MCF 10A (cell line): ENCODE measurements around the gene OSM. TPM values are rescaled to one million over a fixed set of nuclear protein-coding genes. Genes with fewer than 3 reads are reported as not detected.

ENCODE experiments used
- BruUV-seq: library from RNA; stranded (reverse); fragments of 400-500 nt; replicated peaks from 2 replicates; lab custom pipeline; 2021; lab: Mats Ljungman, UMichigan
- CTCF ChIA-PET: fragments of 300-600 bp; sonication (Branson Sonifier 250); formaldehyde crosslinking; extraction: SDS; loops from one replicate; lab custom pipeline; 2021; ENCODE audit warnings: antibody characterized with exemption, inconsistent platforms; lab: Yijun Ruan, JAX
- POLR2A ChIA-PET: fragments of 300-600, 350-650 bp; sonication (Branson Sonifier 250); formaldehyde crosslinking; extraction: SDS; loops from one replicate; lab custom pipeline; 2020; ENCODE audit warnings: antibody characterized with exemption, inconsistent platforms; lab: Yijun Ruan, JAX
- DNase-seq: peaks from one replicate; pipeline ENCODE4 v3.0.0-alpha.2; 2018; ENCODE audit not compliant: unreplicated experiment
- H3K27ac Mint-ChIP-seq: one replicate; pipeline ENCODE4 v1.8.0; 2022; ENCODE audit warnings: mild to moderate bottlenecking, low read depth, mixed read lengths; ENCODE audit not compliant: unreplicated experiment
- H3K27me3 Mint-ChIP-seq: one replicate; pipeline ENCODE4 v1.8.0; 2022; ENCODE audit warnings: mixed read lengths; ENCODE audit not compliant: insufficient read depth, unreplicated experiment
- H3K36me3 Mint-ChIP-seq: one replicate; pipeline ENCODE4 v1.8.0; 2022; ENCODE audit warnings: mild to moderate bottlenecking, moderate library complexity, mixed read lengths; ENCODE audit not compliant: insufficient read depth, unreplicated experiment
- H3K4me1 Mint-ChIP-seq: one replicate; pipeline ENCODE4 v1.8.0; 2022; ENCODE audit warnings: mixed read lengths; ENCODE audit not compliant: insufficient read depth, unreplicated experiment
- H3K4me3 Mint-ChIP-seq: one replicate; pipeline ENCODE4 v1.8.0; 2022; ENCODE audit warnings: mild to moderate bottlenecking, moderate library complexity, mixed read lengths; ENCODE audit not compliant: unreplicated experiment
- H3K9me3 Mint-ChIP-seq: one replicate; pipeline ENCODE4 v1.8.0; 2022; ENCODE audit warnings: mixed read lengths; ENCODE audit not compliant: unreplicated experiment
- CTCF ChIP-seq: fragments of 200-600 bp; IDR thresholded peaks from one replicate; pipeline ENCODE4 v1.8.0; 2022; ENCODE audit warnings: antibody characterized with exemption, mild to moderate bottlenecking; ENCODE audit not compliant: unreplicated experiment
- intact Hi-C: fragments of 100-400 bp; cut with micrococcal nuclease; formaldehyde crosslinking; loops from 2 replicates; pipeline ENCODE4 v1.14.1; 2022
- total RNA-seq: library from RNA; stranded (reverse); gene quantifications from 2 replicates; pipeline ENCODE4 v1.2.3, GENCODE V29; 2022

Gene OSM
- total RNA-seq, 1 experiment from 2014 or later, result not detected

- TF ChIP-seq CTCF, result no peak
- POLR2A ChIA-PET, result no interaction called here
- peaks cover 27% of the 10 kb centered on the region for H3K4me1 Mint-ChIP-seq
- H3K27ac Mint-ChIP-seq, result no peak overlapping the region
- no peaks in the 10 kb centered on the region for H3K9me3 Mint-ChIP-seq
- no peaks in the 10 kb centered on the region for H3K27me3 Mint-ChIP-seq
- CTCF ChIA-PET, result no interaction called here
- DNase-seq, result no peak
- intact Hi-C loops, result no loop called here
- no peaks in the 10 kb centered on the region for H3K36me3 Mint-ChIP-seq
- no peak overlapping the region for H3K4me3 Mint-ChIP-seq
- BruUV-seq, result no TSS peak
Observed at GRCh38 chr22:30232716-30233218, 33.9 kb downstream of the OSM start.

GRCh38 chr22:30230787-30231461 lies 35.7 kb downstream of the OSM start:
- POLR2A ChIA-PET, result interaction anchor here (0.6 kb wide), 2 partner anchors 16 to 348 kb away, joined by 3 to 4 read pairs; partner anchors contain the start of gene MTMR3
- Mint-ChIP-seq H3K36me3 (no peaks in the 10 kb centered on the region), H3K4me3 (no peak overlapping the region), H3K9me3 (no peaks in the 10 kb centered on the region), H3K4me1 (peaks cover 30% of the 10 kb centered on the region), H3K27ac (no peak overlapping the region), H3K27me3 (no peaks in the 10 kb centered on the region)
- TF ChIP-seq CTCF, result no peak
- CTCF ChIA-PET, result interaction anchor here (1.0 kb wide), 1 partner anchor 25 kb away, joined by 4 read pairs; no protein-coding TSS in a partner anchor
- no TSS peak for BruUV-seq
- DNase-seq, result no peak
- intact Hi-C loops, result no loop called here

- Mint-ChIP-seq H3K27me3 (no peaks in the 10 kb centered on the region), H3K4me3 (no peak overlapping the region), H3K36me3 (no peaks in the 10 kb centered on the region), H3K27ac (no peak overlapping the region), H3K9me3 (peaks cover 2% of the 10 kb centered on the region), H3K4me1 (peaks cover 24% of the 10 kb centered on the region)
- CTCF ChIA-PET, result interaction anchor here (1.2 kb wide), 1 partner anchor 86 kb away, joined by 7 read pairs; no protein-coding TSS in a partner anchor
- POLR2A ChIA-PET, result interaction anchor here (0.6 to 1.0 kb wide), 3 partner anchors 15 to 347 kb away, joined by 3 to 4 read pairs (median 4); partner anchors contain the start of gene MTMR3
- intact Hi-C loops, result no loop called here
- no peak for TF ChIP-seq CTCF
- no peak for DNase-seq
- BruUV-seq, result no TSS peak
Observed at GRCh38 chr22:30230330-30230729, 36.3 kb downstream of the OSM start.
